ENCODE results near the gene CADPS2. TPM values are rescaled to one million over a fixed set of nuclear protein-coding genes. Genes with fewer than 3 reads are reported as not detected.

CADPS2 gene
- total and polyA plus RNA-seq, 2 of the 8 experiments (the other 6 are each of a cell fraction or from before 2014, with no cell fraction given): 8.9 to 22.3 TPM

GRCh38 chr7:122315507-122316466 is 570.5 kb downstream of the CADPS2 start (continued):
- TF ChIP-seq RNF2 (IDR thresholded peaks at IDR 0.05; ENCODE audit: borderline replicate concordance, low read depth, low read length, missing control alignments, poor library complexity, severe bottlenecking): peak; percentile 3
- TF ChIP-seq KDM1A (IDR thresholded peaks at IDR 0.05; ENCODE audit: borderline replicate concordance, low read length): peak; percentile 73; the same call in 1 of the 2 replicates
- TF ChIP-seq SUZ12 (IDR thresholded peaks at IDR 0.05; ENCODE audit: low read length): peak; percentile 58
- peak; percentile 13 for TF ChIP-seq KDM4A (IDR thresholded peaks at IDR 0.05; ENCODE audit: low read depth, low read length, severe bottlenecking)
- TF ChIP-seq TAF1 (IDR thresholded peaks at IDR 0.05; ENCODE audit: low read depth, low read length): 0 out of 2 replicates have a peak, but pooled peaks have one; percentile 24
- TF ChIP-seq ATF2 (IDR thresholded peaks at IDR 0.05; ENCODE audit: low read length): no peak

Data from H1 (cell line).